ENCODE data around the gene TPX2.

GRCh38 chr20:31835554-31835953, 96.5 kb downstream of the TPX2 start:
- TF ChIP-seq, protein P1, sequence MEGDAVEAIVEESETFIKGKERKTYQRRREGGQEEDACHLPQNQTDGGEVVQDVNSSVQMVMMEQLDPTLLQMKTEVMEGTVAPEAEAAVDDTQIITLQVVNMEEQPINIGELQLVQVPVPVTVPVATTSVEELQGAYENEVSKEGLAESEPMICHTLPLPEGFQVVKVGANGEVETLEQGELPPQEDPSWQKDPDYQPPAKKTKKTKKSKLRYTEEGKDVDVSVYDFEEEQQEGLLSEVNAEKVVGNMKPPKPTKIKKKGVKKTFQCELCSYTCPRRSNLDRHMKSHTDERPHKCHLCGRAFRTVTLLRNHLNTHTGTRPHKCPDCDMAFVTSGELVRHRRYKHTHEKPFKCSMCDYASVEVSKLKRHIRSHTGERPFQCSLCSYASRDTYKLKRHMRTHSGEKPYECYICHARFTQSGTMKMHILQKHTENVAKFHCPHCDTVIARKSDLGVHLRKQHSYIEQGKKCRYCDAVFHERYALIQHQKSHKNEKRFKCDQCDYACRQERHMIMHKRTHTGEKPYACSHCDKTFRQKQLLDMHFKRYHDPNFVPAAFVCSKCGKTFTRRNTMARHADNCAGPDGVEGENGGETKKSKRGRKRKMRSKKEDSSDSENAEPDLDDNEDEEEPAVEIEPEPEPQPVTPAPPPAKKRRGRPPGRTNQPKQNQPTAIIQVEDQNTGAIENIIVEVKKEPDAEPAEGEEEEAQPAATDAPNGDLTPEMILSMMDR (IDR thresholded peaks at IDR 0.05) = no peak
- no peak for TF ChIP-seq POLR2A (IDR thresholded peaks at IDR 0.05)

Data from Peyer's patch (tissue), 4 donors.